Activated CD8-positive, alpha-beta T cell treated with anti-CD3 and anti-CD28 coated beads for 36 hours (primary cell): Measurements from ENCODE around the gene SCG5. TPM values are rescaled to one million over a fixed set of nuclear protein-coding genes. Genes with fewer than 3 reads are reported as not detected.

Source experiments
- ATAC-seq: fragments of 200-7000 bp; cut with Tn5 transposase; one replicate; pipeline ENCODE4 v1.10.0; 2021; ENCODE audit warnings: mild to moderate bottlenecking, moderate library complexity
- CTCF ChIA-PET: fragments of 350-600 bp; sonication (Branson Sonifier 250); formaldehyde crosslinking; loops from one replicate; lab custom pipeline; 2021; ENCODE audit warnings: antibody characterized with exemption; lab: Charles Lee
- POLR2A ChIA-PET: fragments of 350-600 bp; sonication (Branson Sonifier 250); formaldehyde crosslinking; loops from one replicate; lab custom pipeline; 2021; ENCODE audit warnings: antibody characterized with exemption; lab: Charles Lee
- DNase-seq: peaks from one replicate; pipeline ENCODE4 v3.0.0-alpha.2; 2020
- H3K27ac Mint-ChIP-seq: one replicate; pipeline ENCODE4 v1.8.0; 2021; ENCODE audit warnings: mild to moderate bottlenecking, mixed read lengths
- H3K27me3 Mint-ChIP-seq: one replicate; pipeline ENCODE4 v1.8.0; 2021; ENCODE audit warnings: mixed read lengths
- H3K36me3 Mint-ChIP-seq: one replicate; pipeline ENCODE4 v1.8.0; 2021; ENCODE audit warnings: low read depth, mixed read lengths
- H3K4me1 Mint-ChIP-seq: one replicate; pipeline ENCODE4 v1.8.0; 2021; ENCODE audit warnings: low read depth, mixed read lengths
- H3K4me3 Mint-ChIP-seq: one replicate; pipeline ENCODE4 v1.8.0; 2021; ENCODE audit warnings: mild to moderate bottlenecking, moderate library complexity, mixed read lengths
- H3K9me3 Mint-ChIP-seq: one replicate; pipeline ENCODE4 v1.8.0; 2021; ENCODE audit warnings: mixed read lengths
- CTCF ChIP-seq: fragments of 200-600 bp; IDR thresholded peaks from one replicate; pipeline ENCODE4 v1.8.0; 2022; ENCODE audit warnings: antibody characterized with exemption, mild to moderate bottlenecking
- intact Hi-C: fragments of 100-400 bp; cut with micrococcal nuclease; formaldehyde crosslinking; loops from one replicate; pipeline ENCODE4 v1.10.0; 2022
- total RNA-seq, 2 experiments: library from RNA; stranded (reverse); gene quantifications; one replicate each; pipeline ENCODE4 v1.2.3, GENCODE V29; 2021

The SCG5 gene
- total RNA-seq, 2 experiments from 2014 or later, result 1.2 to 1.6 TPM

DNA sequence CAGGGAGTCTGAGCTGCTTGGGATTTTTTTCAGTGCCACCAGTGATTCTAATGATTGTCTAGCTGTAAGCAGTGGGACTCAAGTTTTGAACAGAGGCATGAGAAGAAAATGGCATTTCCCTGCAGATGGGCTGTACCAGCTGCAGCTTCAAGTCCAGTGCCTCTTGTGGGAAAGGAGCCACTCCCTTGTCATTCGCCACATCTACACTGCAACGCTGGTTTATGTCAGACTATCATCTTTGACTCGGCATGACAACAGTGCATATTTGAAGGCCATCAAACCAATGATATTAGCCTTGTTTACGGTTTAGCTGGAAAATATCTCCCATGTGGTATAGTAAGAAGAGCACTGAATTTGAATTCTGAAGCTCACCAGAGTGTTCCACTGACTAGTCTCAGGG is 22.2 kb downstream of the SCG5 start:
- Mint-ChIP-seq H3K4me1 (no peaks in the 10 kb centered on the region), H3K9me3 (no peaks in the 10 kb centered on the region), H3K27ac (no peak overlapping the region), H3K27me3 (no peaks in the 10 kb centered on the region), H3K4me3 (no peak overlapping the region), H3K36me3 (no peaks in the 10 kb centered on the region)
- POLR2A ChIA-PET, result no interaction called here
- CTCF ChIA-PET, result interaction anchor here (1.1 to 2.9 kb wide), 11 partner anchors 14 to 472 kb away, joined by 3 to 22 read pairs (median 8); partner anchors contain the start of gene SCG5
- TF ChIP-seq CTCF, result no peak
- no peak for ATAC-seq
- intact Hi-C loops, result loop anchor here (5.0 kb wide), 1 partner anchor 334 kb away; no protein-coding TSS in a partner anchor
- DNase-seq, result no peak

DNA sequence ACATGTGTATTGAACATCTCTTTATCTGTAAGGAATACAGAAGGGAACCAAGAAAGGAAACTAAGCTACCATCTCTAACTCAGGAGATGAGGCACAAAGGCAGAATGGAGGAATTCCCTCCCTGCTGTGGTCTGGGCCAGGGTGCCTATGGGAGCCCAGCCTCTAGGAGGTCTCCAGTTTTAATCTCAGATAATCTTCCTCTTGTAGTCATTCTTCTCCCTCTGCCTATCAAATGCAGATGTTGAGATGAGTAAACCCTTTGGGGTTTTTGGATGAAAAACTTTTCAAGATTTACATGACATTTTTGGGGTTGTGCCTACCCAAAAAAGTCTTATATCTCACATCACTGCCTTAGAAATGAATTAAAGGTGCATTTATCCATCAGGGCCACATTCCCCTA is 23.3 kb downstream of the SCG5 start:
- H3K4me1 Mint-ChIP-seq, result no peaks in the 10 kb centered on the region
- no peak for ATAC-seq
- H3K4me3 Mint-ChIP-seq, result no peak overlapping the region
- ChIA-PET CTCF (interaction anchor here (0.9 to 1.6 kb wide), 4 partner anchors 12 to 24 kb away, joined by 3 to 5 read pairs (median 3); no protein-coding TSS in a partner anchor), POLR2A (no interaction called here)
- no peak for TF ChIP-seq CTCF
- no peaks in the 10 kb centered on the region for H3K9me3 Mint-ChIP-seq
- H3K27me3 Mint-ChIP-seq, result no peaks in the 10 kb centered on the region
- no peaks in the 10 kb centered on the region for H3K36me3 Mint-ChIP-seq
- H3K27ac Mint-ChIP-seq, result no peak overlapping the region
- DNase-seq, result no peak
- intact Hi-C loops, result loop anchor here (5.0 kb wide), 1 partner anchor 333 kb away; no protein-coding TSS in a partner anchor

DNA sequence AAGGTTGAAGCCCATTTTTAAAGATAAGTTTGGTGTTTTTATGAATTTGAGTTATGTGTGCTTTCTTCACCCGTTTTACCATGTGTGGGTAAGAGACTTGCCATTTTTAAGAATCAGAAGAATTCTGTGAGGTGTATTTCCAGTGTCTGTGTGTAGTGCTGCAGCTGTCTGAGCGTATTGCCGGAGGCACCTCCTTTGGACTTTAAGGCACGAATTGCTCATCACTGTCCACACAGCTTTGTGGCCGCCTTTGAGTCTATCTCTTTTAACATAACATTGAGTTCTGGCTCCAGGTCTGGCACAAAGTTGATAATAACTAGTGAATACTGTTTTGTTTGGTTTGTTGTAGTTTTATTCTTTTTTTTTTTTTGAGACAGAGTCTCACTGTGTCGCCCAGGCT is 25.8 kb downstream of the SCG5 start:
- ChIA-PET CTCF (no interaction called here), POLR2A (no interaction called here)
- no peak for DNase-seq
- Mint-ChIP-seq H3K36me3 (no peaks in the 10 kb centered on the region), H3K4me1 (no peaks in the 10 kb centered on the region), H3K27me3 (no peaks in the 10 kb centered on the region), H3K9me3 (no peaks in the 10 kb centered on the region), H3K4me3 (no peak overlapping the region), H3K27ac (no peak overlapping the region)
- TF ChIP-seq CTCF, result no peak
- ATAC-seq, result no peak
- intact Hi-C loops, result no loop called here

DNA sequence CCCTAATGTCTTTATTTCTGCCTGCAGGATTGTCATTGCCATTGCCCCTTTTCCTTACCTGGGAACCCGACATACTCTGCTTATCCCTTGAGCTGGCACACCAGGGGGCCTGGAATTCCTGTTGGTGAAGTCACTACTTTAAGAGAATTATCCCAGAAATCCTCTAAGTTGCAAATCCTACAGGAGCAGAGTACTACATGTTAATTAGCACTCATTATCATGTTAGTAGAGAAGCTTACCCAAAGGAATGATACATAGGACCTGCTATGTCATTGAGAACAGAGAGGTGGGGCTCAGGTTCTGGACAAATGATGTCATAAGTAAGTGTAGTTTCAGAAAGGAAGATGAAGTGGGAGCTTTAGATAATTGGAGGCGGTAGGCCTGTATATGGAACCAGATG is 27.4 kb downstream of the SCG5 start:
- no peak for TF ChIP-seq CTCF
- Mint-ChIP-seq H3K9me3 (no peaks in the 10 kb centered on the region), H3K27ac (no peak overlapping the region), H3K27me3 (no peaks in the 10 kb centered on the region), H3K4me3 (no peak overlapping the region), H3K4me1 (no peaks in the 10 kb centered on the region), H3K36me3 (no peaks in the 10 kb centered on the region)
- intact Hi-C loops, result no loop called here
- DNase-seq, result no peak
- CTCF ChIA-PET, result interaction anchor here (1.1 kb wide), 1 partner anchor 18 kb away, joined by 3 read pairs; no protein-coding TSS in a partner anchor
- POLR2A ChIA-PET, result interaction anchor here (0.6 kb wide), 1 partner anchor 25 kb away, joined by 3 read pairs; no protein-coding TSS in a partner anchor
- no peak for ATAC-seq

- CTCF ChIA-PET, result interaction anchor here (1.0 to 1.1 kb wide), 2 partner anchors 8 to 17 kb away, joined by 3 to 7 read pairs; no protein-coding TSS in a partner anchor
- POLR2A ChIA-PET, result interaction anchor here (0.7 kb wide), 1 partner anchor 70 kb away, joined by 3 read pairs; no protein-coding TSS in a partner anchor
- Mint-ChIP-seq H3K4me1 (no peaks in the 10 kb centered on the region), H3K36me3 (no peaks in the 10 kb centered on the region), H3K27ac (no peak overlapping the region), H3K9me3 (no peaks in the 10 kb centered on the region), H3K27me3 (no peaks in the 10 kb centered on the region), H3K4me3 (no peak overlapping the region)
- DNase-seq (no peak), ATAC-seq (no peak)
- intact Hi-C loops, result no loop called here
- no peak for TF ChIP-seq CTCF
Observed at GRCh38 chr15:32669896-32670611, 28.5 kb downstream of the SCG5 start.
